OCI-LY1 (cell line): ENCODE measurements around the gene ADH1A.
"Not testable (repeated sequence)": the region's sequence is repeated elsewhere in the genome, so short reads cannot be mapped to it uniquely, and the experiment has no call there.

Experiments used
- H2AFZ ChIP-seq: fragments of 200-600 bp; sonication (generic), shearing (Covaris generic); 2 replicates; pipeline ENCODE4 v1.6.0; 2014; ENCODE audit warnings: antibody characterized with exemption, mild to moderate bottlenecking, low read length
- H3F3A ChIP-seq: fragments of 200-600 bp; sonication (generic), shearing (Covaris generic); 2 replicates; pipeline ENCODE4 v1.6.0; 2014; ENCODE audit warnings: mild to moderate bottlenecking, antibody characterized with exemption, low read length, moderate library complexity; ENCODE audit not compliant: insufficient read depth
- H3K27ac ChIP-seq: fragments of 200-600 bp; sonication (generic); 2 replicates; pipeline ENCODE4 v1.5.1; 2014; ENCODE audit warnings: low read length, mixed run types, mild to moderate bottlenecking, low read depth; ENCODE audit not compliant: poor library complexity, severe bottlenecking
- H3K27me3 ChIP-seq: fragments of 200-600 bp; sonication (generic); 2 replicates; pipeline ENCODE4 v1.6.0; 2014; ENCODE audit warnings: antibody characterized with exemption, mild to moderate bottlenecking, low read length, moderate library complexity; ENCODE audit not compliant: insufficient read depth
- H3K36me3 ChIP-seq: fragments of 200-600 bp; sonication (generic); 2 replicates; pipeline ENCODE4 v1.6.1; 2014; ENCODE audit warnings: mild to moderate bottlenecking, antibody characterized with exemption, low read length, moderate library complexity, mixed read lengths; ENCODE audit not compliant: insufficient read depth
- H3K4me1 ChIP-seq: fragments of 200-600 bp; sonication (generic); 2 replicates; pipeline ENCODE4 v1.5.1; 2014; ENCODE audit warnings: mild to moderate bottlenecking, low read length, moderate library complexity; ENCODE audit not compliant: insufficient read depth, severe bottlenecking
- H3K4me2 ChIP-seq: fragments of 200-600 bp; sonication (generic), shearing (Covaris generic); 2 replicates; pipeline ENCODE4 v1.6.1; 2014; ENCODE audit warnings: low read length
- H3K4me3 ChIP-seq: fragments of 200-600 bp; sonication (generic); 2 replicates; pipeline ENCODE4 v1.5.1; 2014; ENCODE audit warnings: low read length, low read depth, mild to moderate bottlenecking, mixed read lengths; ENCODE audit not compliant: poor library complexity, severe bottlenecking
- H3K79me2 ChIP-seq: fragments of 200-600 bp; shearing (Covaris generic); 2 replicates; pipeline ENCODE4 v1.6.1; 2016; ENCODE audit warnings: mixed run types, low read length, mixed read lengths; ENCODE audit not compliant: insufficient read depth
- H3K9ac ChIP-seq: fragments of 200-600 bp; sonication (generic), shearing (Covaris generic); 2 replicates; pipeline ENCODE4 v1.6.1; 2014; ENCODE audit warnings: mild to moderate bottlenecking, low read length, mixed read lengths
- H3K9me2 ChIP-seq: fragments of 200-600 bp; sonication (generic), shearing (Covaris generic); 2 replicates; pipeline ENCODE4 v1.6.1; 2014; ENCODE audit warnings: low read depth, mild to moderate bottlenecking, low read length, mixed read lengths
- H3K9me3 ChIP-seq: fragments of 200-600 bp; shearing (Covaris generic); 2 replicates; pipeline ENCODE4 v1.6.1; 2014; ENCODE audit warnings: low read length, mixed read lengths
- H4K20me1 ChIP-seq: fragments of 200-600 bp; sonication (generic), shearing (Covaris generic); 2 replicates; pipeline ENCODE4 v1.6.0; 2016; ENCODE audit warnings: mild to moderate bottlenecking, low read length; ENCODE audit not compliant: insufficient read depth
- EZH2 ChIP-seq: fragments of 200-600 bp; sonication (generic), shearing (Covaris generic); IDR thresholded peaks from 2 replicates; pipeline ENCODE4 v1.8.0; 2017; ENCODE audit warnings: borderline replicate concordance, mixed run types, mild to moderate bottlenecking, antibody characterized with exemption, low read length, moderate library complexity, mixed read lengths
- TF ChIP-seq, protein P1 (sequence below): fragments of 200-600 bp; sonication (generic), shearing (Covaris generic); IDR thresholded peaks from 2 replicates; pipeline ENCODE4 v1.5.1; 2017; ENCODE audit warnings: mild to moderate bottlenecking, antibody characterized with exemption, low read length, moderate library complexity, mixed read lengths

ADH1A gene

DNA sequence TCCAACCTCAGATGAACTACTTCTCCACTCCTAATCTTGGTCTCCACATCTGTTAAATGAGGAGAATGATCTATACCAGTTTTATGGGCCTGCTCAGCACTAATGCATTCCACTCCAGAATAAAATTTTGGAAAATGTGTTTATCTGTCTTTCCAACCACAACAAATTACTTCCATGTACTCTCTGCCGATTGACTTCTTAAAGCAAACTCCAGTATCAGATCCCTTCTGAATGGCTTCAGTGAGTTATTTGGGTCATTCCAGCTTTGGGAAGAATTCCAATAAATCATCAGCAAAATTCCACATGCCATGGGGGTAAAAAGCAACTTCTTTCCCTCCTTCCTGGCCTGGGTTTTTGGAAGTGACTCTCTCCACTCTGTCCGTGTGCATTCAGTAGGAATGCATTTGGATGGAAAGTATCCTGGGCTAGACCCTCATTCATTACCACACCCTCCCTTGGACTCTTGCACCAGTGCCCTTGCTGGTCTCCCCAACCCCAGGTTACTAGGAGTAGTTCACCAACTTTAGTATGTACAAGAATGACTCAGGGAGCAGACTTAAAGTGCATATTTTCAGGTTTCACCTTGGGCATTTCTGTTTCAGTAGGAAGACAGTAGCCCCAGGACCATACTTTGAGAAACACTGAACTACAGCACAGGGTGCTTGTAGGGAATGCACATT is 56.3 kb downstream of the ADH1A start:
- H3K4me2 ChIP-seq, result no peak overlapping the region
- H3K79me2 ChIP-seq, result no peaks in the 10 kb centered on the region
- no peak overlapping the region for H2AFZ ChIP-seq
- no peaks in the 10 kb centered on the region for H3K4me1 ChIP-seq
- H3K27ac ChIP-seq, result no peak overlapping the region
- H3K9me2 ChIP-seq, result no peaks in the 10 kb centered on the region
- H3K36me3 ChIP-seq, result no peaks in the 10 kb centered on the region
- no peaks in the 10 kb centered on the region for H3K9me3 ChIP-seq
- TF ChIP-seq EZH2, result no peak
- TF ChIP-seq, protein P1, sequence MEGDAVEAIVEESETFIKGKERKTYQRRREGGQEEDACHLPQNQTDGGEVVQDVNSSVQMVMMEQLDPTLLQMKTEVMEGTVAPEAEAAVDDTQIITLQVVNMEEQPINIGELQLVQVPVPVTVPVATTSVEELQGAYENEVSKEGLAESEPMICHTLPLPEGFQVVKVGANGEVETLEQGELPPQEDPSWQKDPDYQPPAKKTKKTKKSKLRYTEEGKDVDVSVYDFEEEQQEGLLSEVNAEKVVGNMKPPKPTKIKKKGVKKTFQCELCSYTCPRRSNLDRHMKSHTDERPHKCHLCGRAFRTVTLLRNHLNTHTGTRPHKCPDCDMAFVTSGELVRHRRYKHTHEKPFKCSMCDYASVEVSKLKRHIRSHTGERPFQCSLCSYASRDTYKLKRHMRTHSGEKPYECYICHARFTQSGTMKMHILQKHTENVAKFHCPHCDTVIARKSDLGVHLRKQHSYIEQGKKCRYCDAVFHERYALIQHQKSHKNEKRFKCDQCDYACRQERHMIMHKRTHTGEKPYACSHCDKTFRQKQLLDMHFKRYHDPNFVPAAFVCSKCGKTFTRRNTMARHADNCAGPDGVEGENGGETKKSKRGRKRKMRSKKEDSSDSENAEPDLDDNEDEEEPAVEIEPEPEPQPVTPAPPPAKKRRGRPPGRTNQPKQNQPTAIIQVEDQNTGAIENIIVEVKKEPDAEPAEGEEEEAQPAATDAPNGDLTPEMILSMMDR, result no peak
- no peak overlapping the region for H3K4me3 ChIP-seq
- H3K27me3 ChIP-seq, result no peaks in the 10 kb centered on the region
- no peak overlapping the region for H3K9ac ChIP-seq
- H4K20me1 ChIP-seq, result no peaks in the 10 kb centered on the region
- no peaks in the 10 kb centered on the region for H3F3A ChIP-seq

DNA sequence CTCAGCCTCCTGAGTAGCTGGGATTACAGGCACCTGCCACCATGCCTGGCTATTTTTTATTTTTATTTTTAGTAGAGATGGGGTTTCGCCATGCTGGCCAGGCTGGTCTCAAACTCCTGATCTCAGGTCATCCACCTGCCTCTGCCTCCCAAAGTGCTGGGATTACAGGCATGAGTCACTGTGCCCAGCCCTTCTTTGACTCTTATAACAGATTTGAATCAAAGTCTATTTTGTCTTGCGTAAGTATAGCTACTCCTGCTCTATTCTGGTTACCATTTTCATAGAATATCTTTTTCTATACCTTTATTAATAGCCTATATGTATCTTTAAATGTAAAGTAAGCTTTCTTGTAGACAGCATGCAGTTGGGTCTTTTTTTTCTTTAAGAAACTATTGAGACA is 57.4 kb downstream of the ADH1A start:
- H3K9ac ChIP-seq, H3K36me3 ChIP-seq, H3K9me3 ChIP-seq, H3F3A ChIP-seq, H3K4me2 ChIP-seq, H3K27ac ChIP-seq, H4K20me1 ChIP-seq, H3K4me3 ChIP-seq, H3K9me2 ChIP-seq, H2AFZ ChIP-seq, H3K27me3 ChIP-seq, H3K79me2 ChIP-seq, H3K4me1 ChIP-seq: not testable (repeated sequence)

DNA sequence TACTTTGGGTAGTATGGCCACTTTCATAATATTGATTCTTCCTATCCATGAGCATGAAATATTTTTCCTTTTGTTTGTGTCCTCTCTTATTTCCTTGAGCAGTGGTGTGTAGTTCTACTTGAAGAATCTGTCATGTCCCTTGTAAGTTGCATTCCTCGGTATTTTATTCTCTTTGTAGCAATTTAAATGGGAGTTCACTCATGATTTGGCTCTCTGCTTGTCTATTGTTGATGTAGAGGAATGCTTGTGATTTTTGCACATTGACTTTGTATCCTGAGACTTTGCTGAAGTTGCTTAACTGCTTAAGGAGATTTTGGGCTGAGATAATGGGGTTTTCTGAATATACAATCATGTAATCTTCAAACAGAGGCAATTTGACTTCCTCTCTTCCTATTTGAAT is 62.1 kb downstream of the ADH1A start:
- H2AFZ ChIP-seq, H3K27ac ChIP-seq, H3K79me2 ChIP-seq, H3K9me3 ChIP-seq, H3K4me2 ChIP-seq, H3K27me3 ChIP-seq, H3K9ac ChIP-seq, H4K20me1 ChIP-seq, H3K4me3 ChIP-seq, H3F3A ChIP-seq, H3K9me2 ChIP-seq, H3K4me1 ChIP-seq, H3K36me3 ChIP-seq: not testable (repeated sequence)

DNA sequence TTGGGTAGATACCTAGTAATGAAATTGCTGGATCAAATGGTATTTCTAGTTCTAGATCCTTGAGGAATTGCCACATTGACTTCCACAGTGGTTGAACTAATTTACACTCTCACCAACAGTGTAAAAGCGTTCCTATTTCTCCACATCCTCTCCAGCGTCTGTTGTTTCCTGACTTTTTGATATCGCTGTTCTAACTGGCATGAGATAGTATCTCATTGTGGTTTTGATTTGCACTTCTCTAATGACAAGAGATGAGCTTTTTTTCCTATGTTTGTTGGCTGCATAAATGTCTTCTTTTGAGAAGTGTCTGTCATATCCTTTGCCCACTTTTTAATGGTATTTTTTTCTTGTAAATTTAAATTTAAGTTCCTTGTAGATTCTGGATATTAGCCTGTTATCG is 63.1 kb downstream of the ADH1A start:
- not testable (repeated sequence) for H3K27me3 ChIP-seq, H2AFZ ChIP-seq

More for the DNA sequence above, 63.1 kb downstream of the ADH1A start:
- H3K27ac ChIP-seq, H4K20me1 ChIP-seq, H3F3A ChIP-seq, H3K4me2 ChIP-seq, H3K4me1 ChIP-seq, H3K36me3 ChIP-seq, H3K9ac ChIP-seq, H3K4me3 ChIP-seq, H3K9me3 ChIP-seq, H3K79me2 ChIP-seq, H3K9me2 ChIP-seq: not testable (repeated sequence)
